CD8-positive, alpha-beta memory T cell (primary cell): Measurements from ENCODE around the gene SUFU. TPM values are rescaled to one million over a fixed set of nuclear protein-coding genes. Genes with fewer than 3 reads are reported as not detected.

Experiments used
- CTCF ChIA-PET: fragments of 350-600 bp; sonication (Branson Sonifier 250); formaldehyde crosslinking; loops from one replicate; lab custom pipeline; 2021; ENCODE audit warnings: antibody characterized with exemption; lab: Charles Lee
- POLR2A ChIA-PET: fragments of 350-600 bp; sonication (Branson Sonifier 250); formaldehyde crosslinking; loops from one replicate; lab custom pipeline; 2021; ENCODE audit warnings: antibody characterized with exemption; lab: Charles Lee
- DNase-seq, 5 donors: peaks; one replicate each; pipeline versions ENCODE4 v3.0.0 to v3.0.0-alpha.2; 2020 to 2022; ENCODE audit warnings: mixed read lengths in 1 of 5
- H3K27ac ChIP-seq: one replicate; pipeline ENCODE4 v1.7.0; 2013; ENCODE audit warnings: low read depth, mild to moderate bottlenecking, low read length, moderate library complexity
- H3K27me3 ChIP-seq: 2 replicates; pipeline ENCODE4 v1.7.0; 2013; ENCODE audit warnings: low read length, mild to moderate bottlenecking; ENCODE audit not compliant: insufficient read depth, poor library complexity, severe bottlenecking
- H3K36me3 ChIP-seq: 2 replicates; pipeline ENCODE4 v1.7.0; 2013; ENCODE audit warnings: mild to moderate bottlenecking, low read length, moderate library complexity; ENCODE audit not compliant: insufficient read depth
- H3K4me1 ChIP-seq: 2 replicates; pipeline ENCODE4 v1.7.0; 2013; ENCODE audit warnings: mild to moderate bottlenecking, low read length, moderate library complexity; ENCODE audit not compliant: insufficient read depth
- H3K4me3 ChIP-seq: 2 replicates; pipeline ENCODE4 v1.7.0; 2013; ENCODE audit warnings: mild to moderate bottlenecking, low read length
- H3K9me3 ChIP-seq: 2 replicates; pipeline ENCODE4 v1.7.0; 2013; ENCODE audit warnings: mild to moderate bottlenecking, low read length
- H3K27ac Mint-ChIP-seq, 8 donors: one replicate each; pipeline ENCODE4 v1.8.0; 2020 to 2021; ENCODE audit warnings: mixed read lengths in 8 of 8, mild to moderate bottlenecking in 6 of 8, inconsistent platforms in 3 of 8, moderate library complexity in 3 of 8
- H3K27me3 Mint-ChIP-seq, 2 donors: one replicate each; pipeline ENCODE4 v1.8.0; 2020 to 2021; ENCODE audit warnings: mixed read lengths in 2 of 2, mild to moderate bottlenecking in 1 of 2, moderate library complexity in 1 of 2
- H3K36me3 Mint-ChIP-seq, 3 donors: one replicate each; pipeline ENCODE4 v1.8.0; 2020 to 2021; ENCODE audit warnings: mixed read lengths in 3 of 3, inconsistent platforms in 1 of 3, mild to moderate bottlenecking in 1 of 3
- H3K4me1 Mint-ChIP-seq, 3 donors: one replicate each; pipeline ENCODE4 v1.8.0; 2020 to 2021; ENCODE audit warnings: mixed read lengths in 3 of 3, inconsistent platforms in 1 of 3, mild to moderate bottlenecking in 1 of 3
- H3K4me3 Mint-ChIP-seq, 7 donors: one replicate each; pipeline ENCODE4 v1.8.0; 2020 to 2021; ENCODE audit warnings: mixed read lengths in 7 of 7, mild to moderate bottlenecking in 6 of 7, moderate library complexity in 4 of 7, inconsistent platforms in 2 of 7
- H3K9me3 Mint-ChIP-seq, 5 donors: one replicate each; pipeline ENCODE4 v1.8.0; 2020 to 2022; ENCODE audit warnings: mixed read lengths in 5 of 5, mild to moderate bottlenecking in 3 of 5, moderate library complexity in 2 of 5, inconsistent platforms in 1 of 5
- polyA plus RNA-seq: library from polyadenylated mRNA; unstranded; fragments of 300-500 nt; fragmentation: Illumina TruSeq; gene quantifications from one replicate; pipeline ENCODE4 v1.2.3, GENCODE V29; 2021
- total RNA-seq, 2 experiments: library from RNA; stranded (reverse); gene quantifications; one replicate each; pipeline ENCODE4 v1.2.3, GENCODE V29; 2021

The SUFU gene
- total and polyA plus RNA-seq, 3 experiments from 2014 or later = 7.5 to 8.3 (median 8.3) TPM

- Histone ChIP-seq H3K27ac (no peak overlapping the region), H3K36me3 (no peaks in the 10 kb centered on the region), H3K4me3 (no peak overlapping the region), H3K9me3 (no peaks in the 10 kb centered on the region), H3K27me3 (no peaks in the 10 kb centered on the region), H3K4me1 (no peaks in the 10 kb centered on the region)
- ChIA-PET CTCF (no interaction called here), POLR2A (no interaction called here)
- Mint-ChIP-seq H3K27me3 (no peaks in the 10 kb centered on the region), H3K36me3 (peaks cover 0 to 28% (median 10%) of the 10 kb centered on the region in 3 donors), H3K4me1 (peaks cover 3 to 7% (median 6%) of the 10 kb centered on the region in 3 donors), H3K27ac (no peak overlapping the region), H3K4me3 (no peak overlapping the region), H3K9me3 (no peaks in the 10 kb centered on the region)
- DNase-seq = no peak
Measured at GRCh38 chr10:102546606-102547320, 43.0 kb downstream of the SUFU start.

GRCh38 chr10:102549549-102549948, 45.8 kb downstream of the SUFU start:
- Histone ChIP-seq H3K9me3 (no peaks in the 10 kb centered on the region), H3K27ac (no peak overlapping the region), H3K27me3 (no peaks in the 10 kb centered on the region), H3K4me3 (no peak overlapping the region), H3K36me3 (peaks cover 2% of the 10 kb centered on the region), H3K4me1 (no peaks in the 10 kb centered on the region)
- H3K4me1 Mint-ChIP-seq = peaks cover 3 to 10% (median 3%) of the 10 kb centered on the region in 3 donors
- no peaks in the 10 kb centered on the region for H3K27me3 Mint-ChIP-seq
- H3K27ac Mint-ChIP-seq = peak overlapping the region in 1 of 8 donors; percentile 2
- no peaks in the 10 kb centered on the region for H3K9me3 Mint-ChIP-seq
- POLR2A ChIA-PET = no interaction called here
- H3K36me3 Mint-ChIP-seq = peaks cover 2 to 42% (median 15%) of the 10 kb centered on the region in 3 donors
- CTCF ChIA-PET = no interaction called here
- no peak overlapping the region for H3K4me3 Mint-ChIP-seq
- no peak for DNase-seq

DNA sequence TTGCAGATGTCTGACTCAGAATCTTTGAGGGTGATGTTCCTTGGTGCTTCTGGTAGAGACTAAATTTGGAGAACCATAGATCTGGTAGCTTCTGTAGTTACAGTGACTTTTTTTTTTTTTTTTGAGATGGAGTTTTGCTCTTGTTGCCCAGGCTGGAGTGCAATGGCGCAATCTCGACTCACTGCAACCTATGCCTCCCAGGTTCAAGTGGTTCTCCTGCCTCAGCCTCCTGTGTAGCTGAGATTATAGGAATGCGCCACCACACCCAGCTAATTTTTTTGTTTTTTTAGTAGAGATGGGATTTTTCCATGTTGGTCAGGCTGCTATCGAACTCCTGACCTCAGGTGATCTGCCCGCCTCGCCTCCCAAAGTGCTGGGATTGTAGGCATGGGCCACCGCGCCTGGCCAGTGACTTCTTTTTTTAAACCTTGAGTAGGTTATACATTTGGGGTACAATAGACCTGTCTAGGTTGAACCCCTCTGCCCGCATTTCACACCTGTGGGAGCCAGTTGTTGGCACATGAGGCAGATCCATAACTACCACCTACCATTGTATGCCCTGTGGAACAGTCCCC, 47.0 kb downstream of the SUFU start:
- no peaks in the 10 kb centered on the region for H3K27me3 ChIP-seq
- no peaks in the 10 kb centered on the region for H3K9me3 Mint-ChIP-seq
- H3K27ac ChIP-seq = no peak overlapping the region
- peaks cover 3% of the 10 kb centered on the region for H3K36me3 ChIP-seq
- H3K9me3 ChIP-seq = no peaks in the 10 kb centered on the region
- ChIA-PET POLR2A (no interaction called here), CTCF (no interaction called here)
- no peaks in the 10 kb centered on the region for H3K27me3 Mint-ChIP-seq
- no peak overlapping the region for H3K27ac Mint-ChIP-seq
- H3K4me3 ChIP-seq = no peak overlapping the region
- H3K36me3 Mint-ChIP-seq = peaks cover 4 to 39% (median 14%) of the 10 kb centered on the region in 3 donors
- no peak for DNase-seq
- H3K4me1 Mint-ChIP-seq = peaks cover 1 to 14% (median 2%) of the 10 kb centered on the region in 3 donors
- no peaks in the 10 kb centered on the region for H3K4me1 ChIP-seq
- no peak overlapping the region for H3K4me3 Mint-ChIP-seq

DNA sequence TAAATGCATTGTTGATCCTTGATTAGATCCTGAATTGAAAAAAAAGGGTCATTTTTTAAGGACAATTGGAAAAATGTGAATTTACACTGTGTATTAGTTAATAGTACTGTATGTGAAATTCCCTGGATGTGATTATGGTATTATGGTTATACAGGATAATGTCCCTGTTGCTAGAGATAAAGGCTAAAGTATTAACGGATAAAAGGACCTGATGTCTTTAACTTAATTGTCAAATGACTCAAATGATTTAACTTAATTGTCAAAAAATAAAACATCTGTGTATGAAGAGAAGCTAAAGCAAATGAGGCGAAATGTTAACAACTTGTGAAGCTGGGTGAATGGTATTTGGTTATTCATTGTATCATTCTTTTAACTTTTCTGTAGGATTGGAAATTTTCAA, 48.8 kb downstream of the SUFU start:
- peaks cover 4 to 39% (median 14%) of the 10 kb centered on the region in 3 donors for H3K36me3 Mint-ChIP-seq
- H3K4me3 Mint-ChIP-seq = no peak overlapping the region
- no peaks in the 10 kb centered on the region for H3K27me3 ChIP-seq
- no peaks in the 10 kb centered on the region for H3K9me3 Mint-ChIP-seq
- POLR2A ChIA-PET = no interaction called here
- no peak overlapping the region for H3K4me3 ChIP-seq
- H3K27me3 Mint-ChIP-seq = no peaks in the 10 kb centered on the region
- peaks cover 3 to 16% (median 10%) of the 10 kb centered on the region in 3 donors for H3K4me1 Mint-ChIP-seq
- no peak for DNase-seq
- no peaks in the 10 kb centered on the region for H3K9me3 ChIP-seq
- CTCF ChIA-PET = no interaction called here
- H3K27ac Mint-ChIP-seq = no peak overlapping the region
- no peaks in the 10 kb centered on the region for H3K4me1 ChIP-seq
- peaks cover 3% of the 10 kb centered on the region for H3K36me3 ChIP-seq
- no peak overlapping the region for H3K27ac ChIP-seq

GRCh38 chr10:102553771-102554170, 50.0 kb downstream of the SUFU start:
- Histone ChIP-seq H3K9me3 (no peaks in the 10 kb centered on the region), H3K36me3 (peaks cover 3% of the 10 kb centered on the region), H3K4me1 (no peaks in the 10 kb centered on the region), H3K27me3 (no peaks in the 10 kb centered on the region), H3K4me3 (no peak overlapping the region), H3K27ac (no peak overlapping the region)
- no peak for DNase-seq
- Mint-ChIP-seq H3K4me3 (no peak overlapping the region), H3K27me3 (peaks cover 0 to 1% of the 10 kb centered on the region in 2 donors), H3K36me3 (peaks cover 4 to 40% (median 11%) of the 10 kb centered on the region in 3 donors), H3K27ac (no peak overlapping the region), H3K4me1 (peaks cover 3 to 16% (median 13%) of the 10 kb centered on the region in 3 donors), H3K9me3 (no peaks in the 10 kb centered on the region)
- POLR2A ChIA-PET = no interaction called here
- CTCF ChIA-PET = no interaction called here

GRCh38 chr10:102554531-102554930, 50.8 kb downstream of the SUFU start:
- H3K9me3 Mint-ChIP-seq = no peaks in the 10 kb centered on the region

DNA sequence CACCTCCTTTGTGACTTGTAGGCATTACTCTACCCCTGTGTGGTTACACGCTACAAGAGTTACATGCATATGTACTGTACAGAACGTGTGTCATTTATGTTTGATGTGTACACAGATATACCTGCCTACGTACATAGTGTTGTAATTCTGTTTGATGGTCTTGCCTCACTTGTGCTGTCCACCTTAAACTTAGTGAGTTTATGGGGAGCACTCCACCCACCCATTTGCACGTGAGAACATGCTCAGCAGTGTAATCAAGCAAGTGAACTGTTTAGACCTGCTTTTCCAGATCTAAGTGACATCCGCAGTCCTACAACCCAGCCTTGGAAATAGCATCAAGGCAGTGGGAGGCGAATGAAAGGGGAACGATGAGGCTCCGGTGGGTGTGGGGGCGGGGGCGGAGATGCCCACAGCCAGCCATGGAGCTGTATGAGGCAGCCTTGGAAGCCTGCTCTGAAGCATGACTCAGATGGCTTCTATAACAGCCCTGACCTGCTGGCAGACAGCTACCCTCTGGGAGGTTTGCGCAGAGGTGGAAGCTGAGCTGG, 52.1 kb downstream of the SUFU start:
- ChIA-PET POLR2A (no interaction called here), CTCF (no interaction called here)
- H3K4me1 ChIP-seq = no peaks in the 10 kb centered on the region
- peak overlapping the region in 1 of 8 donors; percentile 21 for H3K27ac Mint-ChIP-seq
- peaks cover 3% of the 10 kb centered on the region for H3K36me3 ChIP-seq
- no peak overlapping the region for H3K27ac ChIP-seq
- H3K27me3 ChIP-seq = no peaks in the 10 kb centered on the region
- H3K36me3 Mint-ChIP-seq = peaks cover 4 to 25% (median 9%) of the 10 kb centered on the region in 3 donors
- H3K4me1 Mint-ChIP-seq = peaks cover 3 to 18% (median 13%) of the 10 kb centered on the region in 3 donors
- H3K9me3 Mint-ChIP-seq = no peaks in the 10 kb centered on the region
- no peak overlapping the region for H3K4me3 Mint-ChIP-seq
- H3K27me3 Mint-ChIP-seq = peaks cover 0 to 1% of the 10 kb centered on the region in 2 donors
- no peak overlapping the region for H3K4me3 ChIP-seq
- H3K9me3 ChIP-seq = no peaks in the 10 kb centered on the region
- DNase-seq = no peak

More at GRCh38 chr10:102554531-102554930, 50.8 kb downstream of the SUFU start:
- H3K4me3 ChIP-seq = no peak overlapping the region
- ChIA-PET CTCF (no interaction called here), POLR2A (no interaction called here)
- Mint-ChIP-seq H3K27ac (no peak overlapping the region), H3K27me3 (peaks cover 0 to 1% of the 10 kb centered on the region in 2 donors), H3K36me3 (peaks cover 4 to 37% (median 10%) of the 10 kb centered on the region in 3 donors), H3K4me1 (peaks cover 3 to 18% (median 13%) of the 10 kb centered on the region in 3 donors), H3K4me3 (no peak overlapping the region)
- H3K4me1 ChIP-seq = no peaks in the 10 kb centered on the region
- H3K27ac ChIP-seq = no peak overlapping the region
- H3K27me3 ChIP-seq = no peaks in the 10 kb centered on the region
- H3K36me3 ChIP-seq = peaks cover 3% of the 10 kb centered on the region
- no peaks in the 10 kb centered on the region for H3K9me3 ChIP-seq
- no peak for DNase-seq

GRCh38 chr10:102557569-102557968, 53.8 kb downstream of the SUFU start:
- Histone ChIP-seq H3K27ac (no peak overlapping the region), H3K4me3 (no peak overlapping the region), H3K9me3 (no peaks in the 10 kb centered on the region), H3K4me1 (no peaks in the 10 kb centered on the region), H3K27me3 (no peaks in the 10 kb centered on the region), H3K36me3 (peaks cover 3% of the 10 kb centered on the region)
- Mint-ChIP-seq H3K36me3 (peaks cover 4 to 12% (median 6%) of the 10 kb centered on the region in 3 donors), H3K27ac (no peak overlapping the region), H3K4me1 (peaks cover 3 to 18% (median 13%) of the 10 kb centered on the region in 3 donors), H3K9me3 (no peaks in the 10 kb centered on the region), H3K4me3 (no peak overlapping the region), H3K27me3 (peaks cover 0 to 1% of the 10 kb centered on the region in 2 donors)
- ChIA-PET POLR2A (no interaction called here), CTCF (no interaction called here)
- no peak for DNase-seq
